KMS-11 (cell line): ENCODE results near the gene TIAL1.

Experiments
- H2AFZ ChIP-seq: fragments of 200-600 bp; sonication (generic); 2 replicates; pipeline ENCODE4 v1.6.1; 2016; ENCODE audit warnings: antibody characterized with exemption, mixed run types, low read depth
- H3K27ac ChIP-seq: fragments of 200-600 bp; sonication (generic); 2 replicates; pipeline ENCODE4 v1.6.1; 2016; ENCODE audit warnings: mild to moderate bottlenecking, mixed run types
- H3K27me3 ChIP-seq: fragments of 200-600 bp; sonication (generic); 2 replicates; pipeline ENCODE4 v1.6.1; 2017; ENCODE audit warnings: mild to moderate bottlenecking, low read depth, mixed run types, moderate library complexity; ENCODE audit not compliant: insufficient read depth
- H3K36me3 ChIP-seq: fragments of 200-600 bp; sonication (generic); 2 replicates; pipeline ENCODE4 v1.6.1; 2017; ENCODE audit warnings: mild to moderate bottlenecking, mixed run types; ENCODE audit not compliant: insufficient read depth
- H3K4me1 ChIP-seq: fragments of 200-600 bp; sonication (generic); 2 replicates; pipeline ENCODE4 v1.6.1; 2016; ENCODE audit warnings: mild to moderate bottlenecking, low read depth, mixed run types; ENCODE audit not compliant: poor library complexity, severe bottlenecking
- H3K4me2 ChIP-seq: fragments of 200-600 bp; sonication (generic); 2 replicates; pipeline ENCODE4 v1.7.0; 2016; ENCODE audit warnings: mild to moderate bottlenecking, mixed run types
- H3K4me3 ChIP-seq: fragments of 200-600 bp; sonication (generic); IDR thresholded peaks from 2 replicates; pipeline ENCODE4 v1.6.1; 2017; ENCODE audit warnings: low read depth, low read length, mixed read lengths; ENCODE audit not compliant: insufficient read depth
- H3K79me2 ChIP-seq: fragments of 200-600 bp; sonication (generic); 2 replicates; pipeline ENCODE4 v1.6.1; 2016; ENCODE audit warnings: low read depth, mixed run types; ENCODE audit not compliant: insufficient read depth
- H3K9ac ChIP-seq: fragments of 200-600 bp; sonication (generic); 2 replicates; pipeline ENCODE4 v1.6.1; 2016; ENCODE audit warnings: mild to moderate bottlenecking, mixed run types
- H4K20me1 ChIP-seq: fragments of 200-600 bp; sonication (generic); 2 replicates; pipeline ENCODE4 v1.6.1; 2016; ENCODE audit warnings: mild to moderate bottlenecking, mixed run types; ENCODE audit not compliant: insufficient read depth
- TF ChIP-seq, protein P1 (sequence below): fragments of 200-600 bp; sonication (generic); conservative IDR thresholded peaks from 2 replicates; pipeline ENCODE4 v1.6.1; 2017; ENCODE audit warnings: low read depth, mild to moderate bottlenecking, antibody characterized with exemption, low read length, moderate library complexity, mixed read lengths

The TIAL1 gene

DNA sequence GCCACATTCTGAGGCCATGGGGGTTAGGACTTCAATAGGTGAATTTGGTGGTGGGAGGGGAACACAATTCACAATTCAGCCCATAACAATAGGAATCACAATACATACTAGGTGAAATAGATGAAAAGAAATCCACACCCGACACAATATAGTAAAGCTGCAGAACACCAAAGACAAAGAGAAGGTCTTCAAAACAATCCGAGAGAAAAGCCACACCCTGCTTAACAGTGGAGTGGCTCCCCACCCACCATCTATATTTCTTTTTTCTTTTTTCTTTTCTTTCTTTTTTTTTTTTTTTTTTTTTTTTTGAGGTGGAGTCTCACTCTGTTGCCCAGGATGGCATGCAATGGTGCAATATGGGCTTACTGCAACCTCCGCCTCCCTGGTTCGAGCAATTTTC is 14.7 kb upstream of the TIAL1 start:
- Histone ChIP-seq H4K20me1 (no peaks in the 10 kb centered on the region), H2AFZ (no peak overlapping the region), H3K27ac (no peak overlapping the region), H3K4me2 (no peak overlapping the region), H3K79me2 (no peaks in the 10 kb centered on the region), H3K4me3 (no peak overlapping the region), H3K4me1 (no peaks in the 10 kb centered on the region), H3K27me3 (no peaks in the 10 kb centered on the region), H3K36me3 (no peaks in the 10 kb centered on the region), H3K9ac (no peak overlapping the region)
- TF ChIP-seq, protein P1, sequence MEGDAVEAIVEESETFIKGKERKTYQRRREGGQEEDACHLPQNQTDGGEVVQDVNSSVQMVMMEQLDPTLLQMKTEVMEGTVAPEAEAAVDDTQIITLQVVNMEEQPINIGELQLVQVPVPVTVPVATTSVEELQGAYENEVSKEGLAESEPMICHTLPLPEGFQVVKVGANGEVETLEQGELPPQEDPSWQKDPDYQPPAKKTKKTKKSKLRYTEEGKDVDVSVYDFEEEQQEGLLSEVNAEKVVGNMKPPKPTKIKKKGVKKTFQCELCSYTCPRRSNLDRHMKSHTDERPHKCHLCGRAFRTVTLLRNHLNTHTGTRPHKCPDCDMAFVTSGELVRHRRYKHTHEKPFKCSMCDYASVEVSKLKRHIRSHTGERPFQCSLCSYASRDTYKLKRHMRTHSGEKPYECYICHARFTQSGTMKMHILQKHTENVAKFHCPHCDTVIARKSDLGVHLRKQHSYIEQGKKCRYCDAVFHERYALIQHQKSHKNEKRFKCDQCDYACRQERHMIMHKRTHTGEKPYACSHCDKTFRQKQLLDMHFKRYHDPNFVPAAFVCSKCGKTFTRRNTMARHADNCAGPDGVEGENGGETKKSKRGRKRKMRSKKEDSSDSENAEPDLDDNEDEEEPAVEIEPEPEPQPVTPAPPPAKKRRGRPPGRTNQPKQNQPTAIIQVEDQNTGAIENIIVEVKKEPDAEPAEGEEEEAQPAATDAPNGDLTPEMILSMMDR, result no peak

DNA sequence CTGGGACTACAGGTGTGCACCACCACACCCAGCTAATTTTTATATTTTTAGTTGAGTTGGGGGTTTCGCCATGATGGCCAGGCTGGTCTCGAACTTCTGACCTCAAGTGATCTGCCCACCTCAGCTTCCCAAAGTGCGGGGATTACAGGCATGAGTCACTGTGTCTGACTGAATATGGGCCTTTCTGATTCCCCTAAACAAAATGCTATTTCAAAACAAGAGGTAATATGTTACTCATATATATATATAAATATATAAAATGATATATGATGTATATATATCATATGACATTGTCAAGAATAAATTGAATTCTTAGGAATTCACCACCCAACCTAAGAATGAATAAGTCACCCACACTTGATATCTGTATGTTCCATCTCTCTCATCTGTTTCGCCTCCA is 12.8 kb upstream of the TIAL1 start:
- Histone ChIP-seq H2AFZ (no peak overlapping the region), H3K4me1 (no peaks in the 10 kb centered on the region), H3K27me3 (no peaks in the 10 kb centered on the region), H3K79me2 (no peaks in the 10 kb centered on the region), H4K20me1 (no peaks in the 10 kb centered on the region), H3K36me3 (no peaks in the 10 kb centered on the region), H3K4me2 (no peak overlapping the region), H3K9ac (no peak overlapping the region), H3K27ac (no peak overlapping the region), H3K4me3 (no peak overlapping the region)
- TF ChIP-seq, protein P1, result no peak

DNA sequence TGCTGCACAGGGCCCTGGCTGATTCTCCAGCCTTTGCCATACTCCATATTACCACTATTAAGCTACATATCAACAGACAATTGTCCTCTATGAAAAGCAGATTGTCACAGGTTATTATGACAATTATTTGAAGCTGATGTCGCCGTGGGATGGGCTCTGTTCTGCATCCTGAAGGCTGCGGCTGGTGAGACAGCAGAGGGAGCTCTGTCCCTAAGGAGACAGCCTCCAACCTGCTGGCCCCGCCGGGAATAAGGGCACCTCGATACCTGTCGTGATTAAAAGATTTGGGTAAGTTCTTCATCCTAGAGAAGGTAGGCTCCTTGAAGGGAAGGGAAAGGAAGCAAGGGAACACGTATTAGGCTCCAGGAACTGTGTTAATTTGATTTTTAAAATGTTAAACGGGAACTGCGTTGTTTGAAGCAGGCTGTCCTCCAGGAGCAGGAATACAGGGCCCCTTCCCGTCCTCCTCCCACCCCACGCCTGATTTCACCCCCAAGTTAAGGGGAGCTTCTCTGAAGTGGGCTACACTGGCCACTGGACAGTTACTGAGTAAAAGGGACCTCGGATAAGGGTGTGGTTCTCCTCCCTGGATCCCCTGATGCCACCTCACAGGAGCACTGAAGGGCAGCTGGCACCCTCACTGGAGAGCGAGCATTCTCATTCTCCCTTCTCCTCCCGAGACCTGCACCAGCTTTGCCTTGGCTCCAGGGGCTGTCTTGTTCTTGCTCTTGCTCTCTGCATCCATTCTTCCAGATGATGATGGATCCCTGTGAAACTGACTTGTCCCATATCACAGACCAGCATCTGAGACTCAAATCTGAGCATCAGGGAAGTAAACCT is 11.8 kb upstream of the TIAL1 start:
- no peaks in the 10 kb centered on the region for H3K27me3 ChIP-seq
- no peak overlapping the region for H2AFZ ChIP-seq
- H4K20me1 ChIP-seq, result no peaks in the 10 kb centered on the region
- H3K36me3 ChIP-seq, result no peaks in the 10 kb centered on the region
- no peak overlapping the region for H3K4me3 ChIP-seq
- no peaks in the 10 kb centered on the region for H3K4me1 ChIP-seq
- TF ChIP-seq, protein P1, result no peak
- no peak overlapping the region for H3K27ac ChIP-seq
- no peaks in the 10 kb centered on the region for H3K79me2 ChIP-seq
- H3K9ac ChIP-seq, result no peak overlapping the region
- no peak overlapping the region for H3K4me2 ChIP-seq

DNA sequence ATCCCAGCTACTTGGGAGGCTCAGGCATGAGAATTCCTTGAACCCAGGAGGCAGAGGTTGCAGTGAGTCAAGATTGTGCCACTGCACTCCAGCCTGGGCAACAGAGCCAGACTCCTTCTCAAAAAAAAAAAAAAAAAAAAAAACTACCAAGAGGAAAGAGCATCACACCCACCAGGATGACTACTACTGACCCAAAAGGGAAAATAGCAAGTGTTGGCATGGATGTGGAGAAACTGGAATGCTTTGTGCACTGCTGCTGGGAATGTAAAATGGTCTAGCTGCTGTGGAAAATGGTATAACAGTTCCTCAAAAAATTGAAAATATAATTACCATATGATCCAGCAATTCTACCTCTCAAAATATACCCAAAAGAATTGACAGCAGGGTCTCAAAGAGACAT is 7.7 kb upstream of the TIAL1 start:
- Histone ChIP-seq H3K4me3 (no peak overlapping the region), H3K4me1 (no peaks in the 10 kb centered on the region), H3K9ac (no peak overlapping the region), H3K36me3 (no peaks in the 10 kb centered on the region), H3K27ac (no peak overlapping the region), H3K27me3 (no peaks in the 10 kb centered on the region), H3K4me2 (no peak overlapping the region), H4K20me1 (no peaks in the 10 kb centered on the region), H3K79me2 (no peaks in the 10 kb centered on the region), H2AFZ (no peak overlapping the region)
- TF ChIP-seq, protein P1, result no peak
